ENCODE results near the gene AMMECR1.

DNA sequence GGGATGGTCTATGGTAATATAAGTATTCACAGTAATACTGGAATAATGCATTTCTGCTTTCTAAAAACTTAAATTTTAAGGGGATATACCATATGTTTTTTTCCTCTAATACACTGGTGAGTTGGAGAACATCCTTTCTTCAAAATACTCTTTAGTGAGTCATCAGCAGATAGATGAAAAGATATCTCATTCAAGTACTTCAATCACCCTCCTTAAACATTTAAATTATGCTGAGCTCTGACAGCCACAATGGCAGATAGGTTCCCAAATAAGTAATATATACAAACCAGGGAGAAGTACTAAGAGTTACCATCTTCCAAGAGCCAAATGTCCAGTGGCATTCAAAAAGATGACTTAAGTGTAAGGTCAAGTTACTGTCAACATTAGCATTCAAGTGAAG lies 52.2 kb downstream of the AMMECR1 start:
- no peak for TF ChIP-seq POLR2AphosphoS5 (IDR thresholded peaks at IDR 0.05)
- TF ChIP-seq, protein P1, sequence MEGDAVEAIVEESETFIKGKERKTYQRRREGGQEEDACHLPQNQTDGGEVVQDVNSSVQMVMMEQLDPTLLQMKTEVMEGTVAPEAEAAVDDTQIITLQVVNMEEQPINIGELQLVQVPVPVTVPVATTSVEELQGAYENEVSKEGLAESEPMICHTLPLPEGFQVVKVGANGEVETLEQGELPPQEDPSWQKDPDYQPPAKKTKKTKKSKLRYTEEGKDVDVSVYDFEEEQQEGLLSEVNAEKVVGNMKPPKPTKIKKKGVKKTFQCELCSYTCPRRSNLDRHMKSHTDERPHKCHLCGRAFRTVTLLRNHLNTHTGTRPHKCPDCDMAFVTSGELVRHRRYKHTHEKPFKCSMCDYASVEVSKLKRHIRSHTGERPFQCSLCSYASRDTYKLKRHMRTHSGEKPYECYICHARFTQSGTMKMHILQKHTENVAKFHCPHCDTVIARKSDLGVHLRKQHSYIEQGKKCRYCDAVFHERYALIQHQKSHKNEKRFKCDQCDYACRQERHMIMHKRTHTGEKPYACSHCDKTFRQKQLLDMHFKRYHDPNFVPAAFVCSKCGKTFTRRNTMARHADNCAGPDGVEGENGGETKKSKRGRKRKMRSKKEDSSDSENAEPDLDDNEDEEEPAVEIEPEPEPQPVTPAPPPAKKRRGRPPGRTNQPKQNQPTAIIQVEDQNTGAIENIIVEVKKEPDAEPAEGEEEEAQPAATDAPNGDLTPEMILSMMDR (IDR thresholded peaks at IDR 0.05), result no peak
- TF ChIP-seq EP300 (IDR thresholded peaks at IDR 0.05), result no peak
- TF ChIP-seq POLR2A (IDR thresholded peaks at IDR 0.05; ENCODE audit: low read depth), result no peak
